Activated CD8-positive, alpha-beta T cell treated with anti-CD3 and anti-CD28 coated beads for 36 hours (primary cell): ENCODE measurements around the gene SENP5. TPM values are rescaled to one million over a fixed set of nuclear protein-coding genes. Genes with fewer than 3 reads are reported as not detected.
"Not testable (repeated sequence)": the region's sequence is repeated elsewhere in the genome, so short reads cannot be mapped to it uniquely, and the experiment has no call there.

Experiments
- ATAC-seq: fragments of 200-7000 bp; cut with Tn5 transposase; one replicate; pipeline ENCODE4 v1.10.0; 2021; ENCODE audit warnings: mild to moderate bottlenecking, moderate library complexity
- CTCF ChIA-PET: fragments of 350-600 bp; sonication (Branson Sonifier 250); formaldehyde crosslinking; loops from one replicate; lab custom pipeline; 2021; ENCODE audit warnings: antibody characterized with exemption; lab: Charles Lee
- POLR2A ChIA-PET: fragments of 350-600 bp; sonication (Branson Sonifier 250); formaldehyde crosslinking; loops from one replicate; lab custom pipeline; 2021; ENCODE audit warnings: antibody characterized with exemption; lab: Charles Lee
- DNase-seq: peaks from one replicate; pipeline ENCODE4 v3.0.0-alpha.2; 2020
- H3K27ac Mint-ChIP-seq: one replicate; pipeline ENCODE4 v1.8.0; 2021; ENCODE audit warnings: mild to moderate bottlenecking, mixed read lengths
- H3K27me3 Mint-ChIP-seq: one replicate; pipeline ENCODE4 v1.8.0; 2021; ENCODE audit warnings: mixed read lengths
- H3K36me3 Mint-ChIP-seq: one replicate; pipeline ENCODE4 v1.8.0; 2021; ENCODE audit warnings: low read depth, mixed read lengths
- H3K4me1 Mint-ChIP-seq: one replicate; pipeline ENCODE4 v1.8.0; 2021; ENCODE audit warnings: low read depth, mixed read lengths
- H3K4me3 Mint-ChIP-seq: one replicate; pipeline ENCODE4 v1.8.0; 2021; ENCODE audit warnings: mild to moderate bottlenecking, moderate library complexity, mixed read lengths
- H3K9me3 Mint-ChIP-seq: one replicate; pipeline ENCODE4 v1.8.0; 2021; ENCODE audit warnings: mixed read lengths
- CTCF ChIP-seq: fragments of 200-600 bp; IDR thresholded peaks from one replicate; pipeline ENCODE4 v1.8.0; 2022; ENCODE audit warnings: antibody characterized with exemption, mild to moderate bottlenecking
- intact Hi-C: fragments of 100-400 bp; cut with micrococcal nuclease; formaldehyde crosslinking; loops from one replicate; pipeline ENCODE4 v1.10.0; 2022
- total RNA-seq, 2 experiments: library from RNA; stranded (reverse); gene quantifications; one replicate each; pipeline ENCODE4 v1.2.3, GENCODE V29; 2021

The SENP5 gene
- 10 to 100 TPM; 28.0 to 32.5 TPM for total RNA-seq

- Mint-ChIP-seq H3K4me1 (peaks cover 25% of the 10 kb centered on the region), H3K4me3 (peak within 1 kb of the TSS; percentile 90), H3K27ac (peak within 1 kb of the TSS; percentile 93), H3K36me3 (peaks cover 2% of the 10 kb centered on the region), H3K27me3 (no peaks in the 10 kb centered on the region), H3K9me3 (peaks cover 4% of the 10 kb centered on the region)
- no peak for TF ChIP-seq CTCF
- CTCF ChIA-PET = interaction anchor here (0.9 to 2.2 kb wide), 5 partner anchors 19 to 258 kb away, joined by 3 to 12 read pairs (median 5); partner anchors contain the start of gene NCBP2
- POLR2A ChIA-PET = interaction anchor here (0.5 to 1.5 kb wide), 8 partner anchors 8 to 130 kb away, joined by 3 to 9 read pairs (median 3); partner anchors contain the start of gene NCBP2
- intact Hi-C loops = no loop called here
- ATAC-seq (peak; percentile 96), DNase-seq (peak; percentile 92)
Observed at GRCh38 chr3:196867507-196868296, at the start of gene SENP5. Gene SENP5 (plus strand): TSS chr3:196867920. CDS start chr3:196885182, 17,262 bp downstream.

GRCh38 chr3:196821806-196822355 lies 45.8 kb upstream of the SENP5 start:
- ChIA-PET CTCF (no interaction called here), POLR2A (no interaction called here)
- Mint-ChIP-seq H3K9me3 (no peaks in the 10 kb centered on the region), H3K36me3 (peaks cover 38% of the 10 kb centered on the region), H3K4me3 (no peak overlapping the region), H3K27me3 (no peaks in the 10 kb centered on the region), H3K4me1 (no peaks in the 10 kb centered on the region), H3K27ac (no peak overlapping the region)
- ATAC-seq (no peak), DNase-seq (no peak)
- intact Hi-C loops = no loop called here
- no peak for TF ChIP-seq CTCF

DNA sequence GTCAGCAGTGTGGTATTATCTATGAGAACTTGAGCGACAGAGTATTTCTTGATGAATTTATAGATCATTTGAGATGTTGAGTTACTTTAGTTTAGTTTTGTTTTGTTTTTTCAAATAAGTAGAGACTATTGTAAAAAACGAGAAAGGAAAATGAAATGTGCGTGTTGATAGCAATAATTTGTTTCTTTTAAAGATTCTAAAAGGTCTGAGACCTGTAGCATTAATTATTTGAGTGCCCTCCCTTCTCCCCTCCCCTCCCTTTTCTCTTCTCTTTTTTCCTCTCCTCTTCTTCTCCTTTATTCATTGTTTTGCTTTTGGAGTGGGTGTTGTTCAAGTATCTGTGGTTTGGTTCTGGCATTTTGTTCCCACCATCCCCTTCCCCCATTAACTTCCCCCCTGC lies 38.1 kb upstream of the SENP5 start:
- H3K4me1 Mint-ChIP-seq, H3K27ac Mint-ChIP-seq, CTCF ChIA-PET, H3K27me3 Mint-ChIP-seq, ATAC-seq, POLR2A ChIA-PET, H3K9me3 Mint-ChIP-seq, H3K4me3 Mint-ChIP-seq, DNase-seq: not testable (repeated sequence)
- intact Hi-C loops = loop anchor here (10.0 kb wide), 1 partner anchor 115 kb away; the partner anchor contains the start of gene NCBP2
- peaks cover 13% of the 10 kb centered on the region for H3K36me3 Mint-ChIP-seq

- intact Hi-C loops = loop anchor here (5.0 to 10.0 kb wide), 2 partner anchors 110 to 132 kb away; partner anchors contain the start of genes NCBP2 and PIGZ
- Mint-ChIP-seq H3K27me3 (no peaks in the 10 kb centered on the region), H3K36me3 (peaks cover 3% of the 10 kb centered on the region), H3K27ac (no peak overlapping the region), H3K9me3 (no peaks in the 10 kb centered on the region), H3K4me3 (no peak overlapping the region), H3K4me1 (no peaks in the 10 kb centered on the region)
- POLR2A ChIA-PET = interaction anchor here (0.6 to 0.7 kb wide), 2 partner anchors 34 to 206 kb away, joined by 4 read pairs; no protein-coding TSS in a partner anchor
- DNase-seq (no peak), ATAC-seq (no peak)
- TF ChIP-seq CTCF = no peak
- CTCF ChIA-PET = interaction anchor here (0.7 to 4.5 kb wide), 8 partner anchors 8 to 306 kb away, joined by 3 to 27 read pairs (median 4); partner anchors contain the start of gene NCBP2
Observed at GRCh38 chr3:196835086-196835485, 32.6 kb upstream of the SENP5 start.

DNA sequence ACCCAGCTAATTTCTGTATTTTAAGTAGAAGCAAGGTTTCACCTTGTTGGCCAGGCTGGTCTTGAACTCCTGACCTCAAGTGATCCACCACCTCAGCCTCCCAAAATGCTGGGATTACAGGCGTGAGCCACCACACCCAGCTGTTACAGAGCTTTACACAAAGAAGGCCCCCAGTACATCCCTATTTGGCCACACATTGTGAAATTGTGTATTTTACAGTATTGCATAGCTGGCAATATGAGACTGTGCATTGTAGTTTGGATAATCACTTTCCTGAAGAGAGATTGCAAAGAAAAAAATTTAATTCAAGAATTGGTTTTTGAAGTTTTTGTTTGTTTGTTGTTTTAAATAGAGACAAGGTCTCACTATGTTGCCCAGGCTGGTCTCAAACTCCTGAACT lies 31.1 kb upstream of the SENP5 start:
- H3K4me1 Mint-ChIP-seq, ATAC-seq, H3K36me3 Mint-ChIP-seq, DNase-seq, H3K4me3 Mint-ChIP-seq, H3K27me3 Mint-ChIP-seq, POLR2A ChIA-PET, H3K27ac Mint-ChIP-seq, H3K9me3 Mint-ChIP-seq: not testable (repeated sequence)
- CTCF ChIA-PET = interaction anchor here (0.9 to 4.5 kb wide), 7 partner anchors 8 to 314 kb away, joined by 3 to 27 read pairs (median 6); partner anchors contain the start of genes MELTF and NCBP2
- intact Hi-C loops = loop anchor here (5.0 to 10.0 kb wide), 2 partner anchors 108 to 131 kb away; partner anchors contain the start of genes NCBP2 and PIGZ
